H9 (cell line): Measurements from ENCODE around the gene MMD. TPM values are rescaled to one million over a fixed set of nuclear protein-coding genes. Genes with fewer than 3 reads are reported as not detected.

ENCODE experiments used
- DNase-seq: peaks from one replicate; pipeline ENCODE4 v3.0.0-alpha.2; 2017
- H2AFZ ChIP-seq: one replicate; pipeline ENCODE4 v1.6.1; 2013; ENCODE audit warnings: mild to moderate bottlenecking, low read length, control low read depth, moderate library complexity
- H2AK5ac ChIP-seq: 2 replicates; pipeline ENCODE4 v1.6.1; 2013; ENCODE audit warnings: low read length, control low read depth, mixed read lengths; ENCODE audit not compliant: insufficient read length
- H2BK120ac ChIP-seq: one replicate; pipeline ENCODE4 v1.6.1; 2013; ENCODE audit warnings: low read depth, mild to moderate bottlenecking, low read length, control low read depth, inconsistent platforms; ENCODE audit not compliant: poor library complexity, severe bottlenecking
- H2BK12ac ChIP-seq: 2 replicates; pipeline ENCODE4 v1.6.1; 2013; ENCODE audit warnings: low read length, control low read depth, mixed read lengths, low read depth; ENCODE audit not compliant: insufficient read length
- H2BK15ac ChIP-seq: 2 replicates; pipeline ENCODE4 v1.6.1; 2013; ENCODE audit warnings: low read depth, low read length, control low read depth
- H2BK20ac ChIP-seq: one replicate; pipeline ENCODE4 v1.6.1; 2013; ENCODE audit warnings: low read depth, mild to moderate bottlenecking, low read length, control low read depth, inconsistent platforms; ENCODE audit not compliant: poor library complexity, severe bottlenecking
- H2BK5ac ChIP-seq: 2 replicates; pipeline ENCODE4 v1.6.1; 2013; ENCODE audit warnings: low read length, control low read depth, mixed read lengths; ENCODE audit not compliant: insufficient read length
- H3K14ac ChIP-seq: 2 replicates; pipeline ENCODE4 v1.6.1; 2013; ENCODE audit warnings: low read length, control low read depth; ENCODE audit not compliant: insufficient read depth
- H3K18ac ChIP-seq: 2 replicates; pipeline ENCODE4 v1.6.1; 2013; ENCODE audit warnings: low read depth, mild to moderate bottlenecking, mixed read lengths, low read length, control low read depth; ENCODE audit not compliant: insufficient read length
- H3K23ac ChIP-seq: 2 replicates; pipeline ENCODE4 v1.6.1; 2013; ENCODE audit warnings: low read length, control low read depth, mixed read lengths, low read depth; ENCODE audit not compliant: insufficient read length
- H3K23me2 ChIP-seq: 2 replicates; pipeline ENCODE4 v1.6.1; 2013; ENCODE audit warnings: low read depth, mild to moderate bottlenecking, mixed read lengths, low read length, control low read depth; ENCODE audit not compliant: insufficient read length, poor library complexity, severe bottlenecking
- H3K27ac ChIP-seq: 2 replicates; pipeline ENCODE4 v1.5.1; 2013; ENCODE audit warnings: low read length, control low read depth, mixed read lengths, low read depth; ENCODE audit not compliant: insufficient read length
- H3K27me3 ChIP-seq: 2 replicates; pipeline ENCODE4 v1.6.1; 2013; ENCODE audit warnings: low read length, control low read depth, inconsistent platforms; ENCODE audit not compliant: insufficient read depth
- H3K4ac ChIP-seq: 2 replicates; pipeline ENCODE4 v1.6.1; 2013; ENCODE audit warnings: low read depth, mild to moderate bottlenecking, control low read depth, inconsistent platforms, low read length, moderate library complexity
- H3K4me1 ChIP-seq: 2 replicates; pipeline ENCODE4 v1.6.1; 2013; ENCODE audit warnings: low read length, control low read depth, inconsistent platforms; ENCODE audit not compliant: insufficient read depth
- H3K4me2 ChIP-seq: 2 replicates; pipeline ENCODE4 v1.6.1; 2013; ENCODE audit warnings: low read length, control low read depth, mixed read lengths; ENCODE audit not compliant: insufficient read length, insufficient read depth
- H3K56ac ChIP-seq: 2 replicates; pipeline ENCODE4 v1.6.1; 2013; ENCODE audit warnings: low read depth, mild to moderate bottlenecking, mixed read lengths, low read length, control low read depth; ENCODE audit not compliant: insufficient read length
- H3K79me1 ChIP-seq: 2 replicates; pipeline ENCODE4 v1.6.1; 2013; ENCODE audit warnings: low read depth, mild to moderate bottlenecking, moderate library complexity, low read length, control low read depth, inconsistent platforms; ENCODE audit not compliant: insufficient read depth, poor library complexity, severe bottlenecking
- H3K79me2 ChIP-seq: 2 replicates; pipeline ENCODE4 v1.6.1; 2013; ENCODE audit warnings: low read length, control low read depth, inconsistent platforms; ENCODE audit not compliant: insufficient read depth
- H3K9ac ChIP-seq: 2 replicates; pipeline ENCODE4 v1.6.1; 2013; ENCODE audit warnings: low read length, control low read depth, mixed read lengths; ENCODE audit not compliant: insufficient read length; ENCODE audit errors: extremely low read depth
- H3K9me3 ChIP-seq: one replicate; pipeline ENCODE4 v1.6.1; 2013; ENCODE audit warnings: low read depth, low read length, inconsistent platforms; ENCODE audit not compliant: control insufficient read depth
- H3T11ph ChIP-seq: one replicate; pipeline ENCODE4 v1.6.1; 2013; ENCODE audit warnings: mild to moderate bottlenecking, low read length, control low read depth, inconsistent platforms
- H4K20me1 ChIP-seq: one replicate; pipeline ENCODE4 v1.6.1; 2013; ENCODE audit not compliant: control insufficient read depth, insufficient read length, insufficient read depth
- H4K5ac ChIP-seq: 2 replicates; pipeline ENCODE4 v1.6.1; 2013; ENCODE audit warnings: low read depth, mild to moderate bottlenecking, mixed read lengths, low read length, control low read depth; ENCODE audit not compliant: insufficient read length
- H4K8ac ChIP-seq: replicated peaks from 2 replicates; pipeline ENCODE4 v1.6.1; 2013; ENCODE audit warnings: low read length, control low read depth, mixed read lengths, low read depth; ENCODE audit not compliant: insufficient read length
- H4K91ac ChIP-seq: 2 replicates; pipeline ENCODE4 v1.6.1; 2013; ENCODE audit warnings: low read depth, mild to moderate bottlenecking, moderate library complexity, mixed read lengths, low read length, control low read depth; ENCODE audit not compliant: insufficient read length
- H3K27ac Mint-ChIP-seq, 3 experiments: 2 replicates in 2 of 3; 3 replicates in 1 of 3; pipeline ENCODE4 v1.8.0; 2020 to 2021; ENCODE audit warnings: mixed read lengths in 3 of 3, mild to moderate bottlenecking in 1 of 3, moderate library complexity in 1 of 3
- H3K27me3 Mint-ChIP-seq: 2 replicates; pipeline ENCODE4 v1.8.0; 2021; ENCODE audit warnings: low read depth, mild to moderate bottlenecking, moderate library complexity, mixed read lengths
- H3K36me3 Mint-ChIP-seq, 3 experiments: 2 replicates in 2 of 3; 3 replicates in 1 of 3; pipeline ENCODE4 v1.8.0; 2020 to 2021; ENCODE audit warnings: low read depth in 3 of 3, mixed read lengths in 3 of 3; ENCODE audit not compliant: insufficient read depth in 1 of 3
- H3K4me1 Mint-ChIP-seq, 2 experiments: 2 replicates each; pipeline ENCODE4 v1.8.0; 2020; ENCODE audit warnings: mixed read lengths in 2 of 2
- H3K4me3 Mint-ChIP-seq, 2 experiments: 2 replicates in 1 of 2; 3 replicates in 1 of 2; pipeline ENCODE4 v1.8.0; 2020 to 2021; ENCODE audit warnings: mild to moderate bottlenecking in 2 of 2, mixed read lengths in 2 of 2, moderate library complexity in 1 of 2
- H3K9me3 Mint-ChIP-seq, 2 experiments: 2 replicates in 1 of 2; 3 replicates in 1 of 2; pipeline ENCODE4 v1.8.0; 2020; ENCODE audit warnings: mild to moderate bottlenecking in 2 of 2, mixed read lengths in 2 of 2, moderate library complexity in 1 of 2
- CTCF ChIP-seq: fragments of 200-600 bp; sonication (generic); conservative IDR thresholded peaks from 3 replicates; pipeline ENCODE4 v1.8.0; 2021; ENCODE audit warnings: antibody characterized with exemption, mild to moderate bottlenecking
- WGBS: extraction: QIAGEN DNeasy Blood & Tissue Kit; methylation state at CpG from one replicate; pipeline ENCODE4 v1.1.7; 2013; ENCODE audit warnings: missing lambda C conversion rate, low lambda C conversion rate, mixed read lengths; ENCODE audit not compliant: insufficient read length; ENCODE audit errors: extremely low coverage; 5-methylcytosine and 5-hydroxymethylcytosine counted together
- total RNA-seq: library from RNA; stranded (reverse); gene quantifications from 2 replicates; pipeline ENCODE4 v1.2.1, GENCODE V29; 2021

Gene MMD
- total RNA-seq, 1 experiment from 2014 or later = 24.0 TPM

DNA sequence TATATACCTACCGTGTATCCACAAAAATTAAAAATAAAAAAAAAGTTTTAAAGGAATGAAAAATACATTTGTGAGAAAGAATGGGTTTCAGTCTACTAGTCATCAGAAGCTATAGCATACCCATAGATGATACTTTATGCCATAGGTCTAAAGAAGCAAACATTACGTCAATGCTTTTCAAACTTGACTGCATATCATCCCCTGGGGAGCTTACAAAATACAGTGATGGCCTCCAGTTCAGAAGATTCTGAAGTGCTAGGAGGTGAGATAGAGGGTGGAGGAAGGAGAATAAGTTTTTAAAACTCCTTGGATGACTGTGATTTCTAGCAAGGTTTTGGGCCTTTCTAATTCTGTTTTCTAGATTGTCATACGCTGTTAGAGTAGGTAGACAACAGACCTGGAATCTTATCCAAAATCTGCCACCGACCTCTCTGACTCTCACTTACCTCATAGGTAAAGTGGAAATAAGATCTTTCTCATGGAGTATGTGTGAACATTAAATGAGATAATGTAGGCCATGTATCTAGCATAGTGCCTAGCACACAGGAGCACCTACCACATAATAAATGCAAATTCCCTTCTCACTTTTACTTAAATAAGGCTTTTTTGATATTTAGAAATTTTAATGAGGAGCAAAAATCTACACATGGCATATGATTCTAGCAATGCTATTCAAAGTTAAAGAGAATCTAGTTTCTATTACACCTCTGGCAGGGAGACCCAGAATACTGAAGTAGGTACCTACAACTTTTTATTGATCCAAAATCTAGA is 12.4 kb downstream of the MMD start:
- Histone ChIP-seq H3K4me1 (no peaks in the 10 kb centered on the region), H3K27me3 (no peaks in the 10 kb centered on the region), H2BK5ac (no peak overlapping the region), H4K8ac (no peak overlapping the region), H3K4me2 (no peak overlapping the region), H2BK15ac (no peak overlapping the region), H3K14ac (no peak overlapping the region), H3K27ac (no peak overlapping the region), H2BK12ac (no peak overlapping the region), H3K9ac (no peak overlapping the region), H2AK5ac (no peak overlapping the region), H3K18ac (no peak overlapping the region), H3K4ac (no peak overlapping the region), H4K5ac (no peak overlapping the region), H2AFZ (no peak overlapping the region), H3K79me1 (no peaks in the 10 kb centered on the region), H2BK20ac (no peak overlapping the region), H3K23ac (no peak overlapping the region), H3T11ph (no peak overlapping the region), H3K9me3 (no peaks in the 10 kb centered on the region), H4K91ac (no peak overlapping the region), H4K20me1 (no peaks in the 10 kb centered on the region), H3K23me2 (no peaks in the 10 kb centered on the region), H2BK120ac (no peak overlapping the region), H3K56ac (no peak overlapping the region), H3K79me2 (no peaks in the 10 kb centered on the region)
- no peaks in the 10 kb centered on the region for H3K4me1 Mint-ChIP-seq
- H3K9me3 Mint-ChIP-seq = no peaks in the 10 kb centered on the region
- no peak overlapping the region for H3K27ac Mint-ChIP-seq
- TF ChIP-seq CTCF = no peak
- no peak for DNase-seq
- WGBS = no CpG with 5 or more reads among the region's 4 CpGs
- H3K4me3 Mint-ChIP-seq = no peak overlapping the region
- H3K36me3 Mint-ChIP-seq = peaks cover 34 to 79% (median 78%) of the 10 kb centered on the region in 3 experiments
- no peaks in the 10 kb centered on the region for H3K27me3 Mint-ChIP-seq
